DMS 273 treated with DMSO at 0.1 percent for 48 hours (cell line): Measurements from ENCODE around the gene GPR107.

Experiments used
- DNase-seq: peaks from one replicate; lab custom pipeline; 2025; lab: John Stamatoyannopoulos, UW

GPR107 gene

GRCh38 chr9:130110166-130110565 is 56.5 kb downstream of the GPR107 start:
- no peak for DNase-seq

DNA sequence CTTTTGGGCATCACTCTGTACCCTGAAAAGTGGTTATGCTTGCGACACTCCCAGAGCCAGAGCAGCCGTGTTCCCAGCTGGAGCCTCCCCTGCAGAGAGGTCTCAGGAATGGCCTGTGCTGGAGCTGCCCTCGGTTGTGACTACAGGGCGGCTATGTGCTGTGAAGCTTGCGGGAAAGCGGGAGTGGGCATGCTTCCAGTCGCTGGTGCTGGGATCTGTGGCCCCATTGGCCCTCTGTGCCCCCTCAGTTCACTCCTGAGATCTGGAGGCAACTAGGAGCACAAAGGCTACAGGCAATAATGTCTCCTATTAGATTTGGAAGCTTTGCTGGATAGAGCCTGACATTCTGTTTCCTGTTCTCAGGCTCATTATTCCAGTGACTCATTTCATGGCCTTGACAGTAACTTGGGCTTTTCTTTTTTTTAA is 56.9 kb downstream of the GPR107 start:
- DNase-seq = no peak

DNA sequence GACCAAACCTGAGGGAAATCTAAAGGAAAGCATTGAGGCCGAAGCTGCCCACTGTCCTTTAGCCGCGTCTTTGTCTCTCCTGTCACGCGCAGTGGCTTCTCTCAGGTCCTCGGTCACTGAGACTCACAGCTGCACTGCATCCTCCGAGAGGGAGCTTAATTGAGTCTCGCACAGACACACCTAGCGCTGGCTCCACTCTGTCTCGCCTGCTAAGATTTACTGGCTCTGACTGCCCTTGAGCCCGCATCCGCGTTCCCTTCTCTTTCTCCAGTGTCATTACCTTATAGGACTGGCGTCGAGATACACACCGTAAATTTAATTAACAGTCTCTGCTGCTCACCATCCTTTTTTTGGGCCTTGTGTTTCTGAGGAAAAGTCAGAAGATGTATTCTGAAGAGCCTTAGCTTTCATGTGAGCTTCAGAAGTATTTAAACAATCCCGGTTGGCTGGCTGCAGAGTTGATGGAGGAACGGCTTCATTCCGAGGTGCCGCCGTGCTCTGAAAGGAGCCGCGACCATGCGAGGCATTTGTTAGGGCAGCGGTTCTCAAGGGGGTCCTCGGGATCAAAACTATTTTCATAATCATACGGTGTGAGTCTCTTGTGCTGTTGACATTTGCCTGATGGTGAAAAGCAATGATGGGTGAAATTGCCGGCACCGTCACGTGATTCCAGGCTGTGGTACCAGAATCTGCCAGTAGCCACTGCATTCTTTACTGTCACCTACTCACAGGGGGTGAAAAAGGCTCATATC is 58.3 kb downstream of the GPR107 start:
- DNase-seq = no peak

DNA sequence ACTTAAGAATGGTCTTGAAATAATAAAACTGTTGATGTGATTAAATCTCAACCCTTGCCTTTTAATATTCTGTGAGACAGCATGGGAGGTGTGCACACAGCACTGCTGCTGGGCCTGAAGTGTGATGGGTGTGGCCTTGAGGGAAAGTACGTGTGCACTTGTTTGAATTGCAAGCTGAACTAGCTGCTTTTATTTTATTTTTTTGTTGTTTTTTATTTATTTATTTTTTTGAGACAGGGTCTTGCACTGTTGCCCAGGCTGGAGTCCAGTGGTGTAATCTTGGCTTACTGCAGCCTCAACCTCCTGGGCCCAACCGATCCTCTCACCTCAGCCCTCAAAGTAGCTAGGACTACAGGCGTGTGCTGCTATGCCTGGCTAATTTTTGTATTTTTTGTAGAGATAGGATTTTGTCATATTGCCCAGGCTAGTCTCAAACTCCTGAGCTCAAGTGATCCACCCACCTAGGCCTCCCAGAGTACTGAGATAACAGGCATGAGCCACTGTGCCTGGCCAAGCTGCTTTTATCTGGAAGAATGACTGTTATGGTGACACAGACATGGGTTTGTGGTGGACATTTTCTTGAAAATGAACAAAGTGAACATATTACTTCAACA is 58.9 kb downstream of the GPR107 start:
- DNase-seq = no peak

- no peak for DNase-seq
These were observed 61.0 kb downstream of the GPR107 start for GRCh38 chr9:130114741-130115140.

DNA sequence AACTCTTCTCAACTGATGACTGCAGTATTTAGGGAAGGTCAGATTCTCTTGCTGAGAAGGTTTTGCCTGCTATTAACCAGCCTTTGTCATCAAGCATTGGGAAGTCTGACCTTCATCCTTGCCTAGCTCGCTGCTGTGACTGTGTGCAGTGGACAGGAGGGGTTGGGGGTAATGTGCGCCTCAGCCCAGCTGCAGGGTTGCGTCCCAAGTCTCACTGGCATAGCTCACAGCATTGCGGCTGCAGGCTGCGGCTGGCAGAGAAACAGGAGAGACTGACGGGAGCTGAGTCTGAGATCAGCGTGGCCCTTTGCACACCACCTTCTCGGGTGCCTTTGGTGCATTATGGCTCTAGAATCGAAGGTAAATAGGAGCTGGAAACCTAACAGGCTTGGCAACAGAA is 62.6 kb downstream of the GPR107 start:
- no peak for DNase-seq

- no peak for DNase-seq
These were observed 63.7 kb downstream of the GPR107 start for GRCh38 chr9:130117376-130117775.

GRCh38 chr9:130117816-130118632 is 64.3 kb downstream of the GPR107 start:
- DNase-seq = no peak

- DNase-seq = peak; percentile 91
These were observed 65.3 kb downstream of the GPR107 start for GRCh38 chr9:130118841-130119518.

DNA sequence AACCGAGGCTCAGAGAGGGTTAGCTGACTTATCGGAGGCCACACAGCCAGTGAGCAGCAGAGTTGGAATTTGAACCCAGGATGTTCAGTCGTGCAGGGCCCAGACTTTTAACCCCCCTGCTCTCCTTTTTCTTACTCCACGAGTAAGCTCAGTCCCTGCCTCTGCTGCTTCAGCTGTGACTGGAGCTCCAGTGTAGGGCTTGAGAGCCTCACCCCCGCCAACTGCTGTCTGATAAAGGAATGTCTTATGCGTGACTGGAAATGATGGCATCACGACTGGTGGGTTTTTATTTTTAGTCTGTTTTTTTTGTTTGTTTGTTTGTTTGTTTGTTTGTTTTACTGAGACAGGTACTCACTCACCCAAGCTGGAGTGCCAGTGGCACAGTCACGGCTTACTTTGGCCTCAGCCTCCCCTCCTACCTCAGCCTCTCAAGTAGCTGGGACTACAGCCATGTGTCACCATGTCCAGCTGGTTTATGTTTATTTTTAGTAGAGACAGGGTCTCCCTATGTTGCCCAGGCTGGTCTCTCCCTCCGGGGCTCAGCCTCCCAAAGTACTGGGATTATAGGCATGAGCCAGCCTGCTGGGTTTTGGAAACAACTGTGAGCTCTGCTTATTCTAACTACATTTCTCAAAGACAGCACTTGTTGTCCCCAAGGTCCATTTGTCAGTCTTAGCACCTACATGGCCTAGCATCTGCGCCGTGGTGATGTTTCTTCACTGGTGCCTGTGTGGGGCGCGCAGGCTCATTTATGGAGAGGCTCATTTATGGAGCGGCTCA is 66.0 kb downstream of the GPR107 start:
- no peak for DNase-seq

DNA sequence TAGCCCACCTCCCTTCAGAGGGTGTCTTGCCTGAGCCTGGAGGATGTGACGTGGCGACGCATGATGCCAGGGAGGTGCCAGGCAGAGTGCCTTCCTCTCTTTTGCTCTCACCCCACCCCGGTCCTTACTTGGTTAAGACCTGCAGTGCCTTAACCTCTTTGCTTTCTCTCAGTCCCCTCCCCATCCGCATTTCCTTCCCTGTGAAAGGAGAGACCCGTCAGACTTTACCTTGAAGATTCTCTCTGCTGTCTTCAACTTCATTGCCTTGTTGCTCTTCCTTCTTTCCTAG is 66.5 kb downstream of the GPR107 start:
- DNase-seq = no peak

GRCh38 chr9:130120832-130121231 is 67.1 kb downstream of the GPR107 start:
- no peak for DNase-seq

DNA sequence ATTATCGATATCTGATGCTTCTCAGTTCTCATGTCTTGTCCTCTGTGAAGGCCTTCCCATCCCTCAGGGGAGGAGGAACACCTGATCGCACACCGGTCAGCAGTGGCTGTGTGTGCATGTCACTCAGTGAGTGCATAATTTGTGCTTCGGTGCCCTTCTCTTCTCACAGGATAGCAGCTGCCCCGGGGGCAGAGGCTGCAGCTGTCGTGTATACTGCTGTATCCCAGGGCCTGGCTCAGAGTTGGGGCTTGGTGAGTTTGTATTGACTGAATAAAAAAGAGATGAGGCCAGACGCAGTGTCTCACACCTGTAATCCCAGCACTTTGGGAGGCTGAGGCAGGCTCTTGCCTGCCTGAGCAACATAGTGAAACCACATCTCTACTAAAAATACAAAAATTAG is 68.8 kb downstream of the GPR107 start:
- no peak for DNase-seq

GRCh38 chr9:130124085-130124860 is 70.6 kb downstream of the GPR107 start:
- no peak for DNase-seq

GRCh38 chr9:130126721-130127433 is 73.2 kb downstream of the GPR107 start:
- no peak for DNase-seq

DNA sequence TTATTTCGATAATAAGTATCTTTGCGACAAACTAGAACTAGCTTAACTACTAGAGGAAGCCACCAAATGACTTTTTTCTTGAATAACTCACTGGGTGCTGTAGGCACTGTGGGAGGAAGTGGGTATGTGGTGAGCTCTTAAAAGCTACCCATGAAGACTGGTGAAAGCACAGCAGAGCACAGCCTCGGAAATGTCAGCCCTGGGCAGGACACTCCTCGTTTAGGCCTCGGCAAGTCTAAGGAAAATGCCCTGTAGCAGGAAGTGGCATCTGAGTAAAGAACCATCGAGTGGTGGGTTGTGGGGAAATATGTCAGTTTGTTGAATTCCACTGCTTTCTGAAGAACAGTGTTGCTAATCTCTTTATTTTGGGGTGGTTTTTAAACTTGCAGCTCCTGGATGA is 74.5 kb downstream of the GPR107 start:
- no peak for DNase-seq

DNA sequence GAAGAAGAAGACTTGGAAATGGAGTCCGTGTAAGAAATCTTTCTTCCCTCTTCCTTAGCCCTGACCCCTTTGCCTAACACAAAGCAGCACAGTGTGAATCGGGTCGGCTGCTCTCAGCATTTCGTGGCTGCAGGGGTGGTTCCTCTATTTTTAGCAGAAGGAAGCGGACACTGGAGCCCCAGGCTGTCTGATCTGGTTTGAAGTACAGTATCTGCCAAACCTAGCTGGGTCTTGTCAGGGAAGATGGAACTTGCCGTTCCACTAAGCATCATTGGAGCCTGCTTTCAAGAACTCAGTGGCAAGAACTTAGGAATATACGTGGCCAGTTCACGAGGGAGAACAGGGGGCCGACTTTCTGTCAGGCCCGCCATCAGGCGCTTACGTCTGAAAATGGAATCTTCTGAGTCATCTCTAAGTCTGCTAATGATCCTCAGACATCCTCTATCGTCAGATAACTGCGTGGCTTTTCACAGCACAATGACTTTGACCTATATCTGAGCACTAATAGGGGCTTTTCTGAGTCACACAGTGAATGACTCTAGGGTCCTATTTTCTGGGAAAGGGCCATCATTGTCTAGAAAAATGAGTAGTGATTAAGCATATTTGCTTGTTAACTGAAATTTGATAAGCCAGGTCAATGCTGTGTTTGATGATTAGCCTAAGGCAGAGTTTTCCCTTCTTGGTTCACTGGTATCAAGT is 75.2 kb downstream of the GPR107 start:
- DNase-seq = no peak

GRCh38 chr9:130129432-130130061 is 75.8 kb downstream of the GPR107 start:
- no peak for DNase-seq

DNA sequence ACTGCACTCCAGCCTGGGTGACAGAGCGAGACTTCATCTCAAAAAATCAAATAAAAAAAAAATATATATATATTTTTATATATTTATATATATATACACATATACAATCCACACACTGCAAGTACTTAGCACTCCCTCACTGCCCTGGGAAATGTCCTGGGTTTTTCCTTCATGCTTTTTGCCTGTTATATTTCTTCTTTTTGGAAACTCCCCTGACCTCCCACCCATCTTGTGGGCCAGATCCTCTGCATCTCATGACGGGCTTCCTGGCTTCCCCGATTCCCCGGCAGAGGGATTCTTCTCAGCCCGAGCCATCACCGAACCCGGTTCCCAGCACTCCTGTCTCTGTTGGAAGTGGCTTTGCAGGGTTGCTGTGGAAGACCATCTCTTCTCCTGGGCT is 79.0 kb downstream of the GPR107 start:
- DNase-seq = no peak
